Fibroblast of lung (primary cell): Measurements from ENCODE around the gene ZNF425. TPM values are rescaled to one million over a fixed set of nuclear protein-coding genes. Genes with fewer than 3 reads are reported as not detected.

ENCODE experiments used
- DNase-seq, 2 donors: peaks; one replicate each; pipeline versions ENCODE4 v3.0.0 to v3.0.0-alpha.2; 2010; ENCODE audit warnings: low read depth in 2 of 2
- H2AFZ ChIP-seq: 2 replicates; pipeline ENCODE4 v1.5.1; 2012; ENCODE audit warnings: low read length, control low read depth, inconsistent platforms
- H3K27ac ChIP-seq: 2 replicates; pipeline ENCODE4 v1.5.1; 2011; ENCODE audit warnings: low read length, control low read depth; ENCODE audit not compliant: insufficient read depth
- H3K27me3 ChIP-seq: 2 replicates; pipeline ENCODE4 v1.5.1; 2011; ENCODE audit warnings: mild to moderate bottlenecking, low read length; ENCODE audit not compliant: control insufficient read depth, insufficient read depth
- H3K36me3 ChIP-seq: 2 replicates; pipeline ENCODE4 v1.5.1; 2011; ENCODE audit warnings: low read length; ENCODE audit not compliant: control insufficient read depth, insufficient read depth
- H3K4me1 ChIP-seq: 2 replicates; pipeline ENCODE4 v1.5.1; 2011; ENCODE audit warnings: low read length; ENCODE audit not compliant: control insufficient read depth, insufficient read depth; ENCODE audit errors: extremely low read depth
- H3K4me2 ChIP-seq: 2 replicates; pipeline ENCODE4 v1.5.1; 2011; ENCODE audit warnings: low read length, control low read depth; ENCODE audit not compliant: insufficient read depth; ENCODE audit errors: extremely low read depth
- H3K4me3 ChIP-seq, 4 experiments: fragments of 200-600 bp in 1 of 4; sonication (generic) in 1 of 4; replicated peaks in 1 of 4; 2 replicates each; pipeline ENCODE4 v1.5.1; 2011 to 2016; ENCODE audit warnings: low read length in 4 of 4, low read depth in 3 of 4, mild to moderate bottlenecking in 3 of 4, control low read depth in 2 of 4, inconsistent platforms in 1 of 4, mixed read lengths in 1 of 4; ENCODE audit not compliant: insufficient read depth in 1 of 4; ENCODE audit errors: control extremely low read depth in 1 of 4
- H3K79me2 ChIP-seq: 2 replicates; pipeline ENCODE4 v1.5.1; 2012; ENCODE audit warnings: mild to moderate bottlenecking, low read length, inconsistent platforms; ENCODE audit not compliant: control insufficient read depth, insufficient read depth
- H3K9ac ChIP-seq: 2 replicates; pipeline ENCODE4 v1.5.1; 2011; ENCODE audit warnings: mild to moderate bottlenecking, low read length, control low read depth; ENCODE audit not compliant: insufficient read depth
- H3K9me3 ChIP-seq: 2 replicates; pipeline ENCODE4 v1.5.1; 2012; ENCODE audit warnings: low read depth, low read length; ENCODE audit not compliant: control insufficient read depth, insufficient read depth
- H4K20me1 ChIP-seq: 2 replicates; pipeline ENCODE4 v1.5.1; 2011; ENCODE audit warnings: low read length; ENCODE audit not compliant: control insufficient read depth, insufficient read depth; ENCODE audit errors: extremely low read depth
- CTCF ChIP-seq, 2 donors: IDR thresholded peaks in 1 of 2; conservative IDR thresholded peaks in 1 of 2; 1 replicate in 1 of 2; 2 replicates in 1 of 2; pipeline ENCODE4 v1.5.1; 2011 to 2012; ENCODE audit warnings: low read length in 2 of 2, control low read depth in 1 of 2, inconsistent platforms in 1 of 2, low read depth in 1 of 2, mild to moderate bottlenecking in 1 of 2
- EZH2 ChIP-seq: IDR thresholded peaks from 2 replicates; pipeline ENCODE4 v1.5.1; 2012; ENCODE audit warnings: low read length, control low read depth, mild to moderate bottlenecking; ENCODE audit errors: missing control alignments
- polyA plus RNA-seq, 2 donors: library from polyadenylated mRNA; depleted of rRNA in 1 of 2; stranded (reverse) in 1 of 2; unstranded in 1 of 2; fragments of >200 nt; gene quantifications; 2 replicates each; pipeline ENCODE4 v1.2.1, GENCODE V29; 2011 to 2012; ENCODE audit warnings: missing spikeins in 1 of 2
- total RNA-seq: library from RNA; depleted of rRNA; stranded (reverse); fragments of >200 nt; gene quantifications from 2 replicates; pipeline ENCODE4 v1.2.1, GENCODE V29; 2014

The ZNF425 gene
- total and polyA plus RNA-seq, 2 donors (not counting 1 experiment from before 2014, with no cell fraction given): 1.2 to 4.6 TPM

- Histone ChIP-seq H3K4me2 (no peak overlapping the region), H3K36me3 (peaks cover 10% of the 10 kb centered on the region), H2AFZ (no peak overlapping the region)
Observed at GRCh38 chr7:149071182-149071635, 54.9 kb downstream of the ZNF425 start.

GRCh38 chr7:149070372-149071125 is 55.6 kb downstream of the ZNF425 start:
- no peak overlapping the region for H3K9ac ChIP-seq
- H3K9me3 ChIP-seq: no peaks in the 10 kb centered on the region
- H4K20me1 ChIP-seq: no peaks in the 10 kb centered on the region
- H2AFZ ChIP-seq: no peak overlapping the region
- no peak overlapping the region for H3K4me3 ChIP-seq
- H3K27ac ChIP-seq: no peak overlapping the region
- TF ChIP-seq EZH2 (no peak), CTCF (conservative IDR thresholded peaks at IDR 0.05 in 1 of 2, IDR thresholded peaks at IDR 0.05 in 1 of 2; ENCODE audit: low read depth in 1 of 2, low read length in 2 of 2) (no peak)
- H3K79me2 ChIP-seq: no peaks in the 10 kb centered on the region
- no peak overlapping the region for H3K4me2 ChIP-seq
- DNase-seq: no peak
- no peaks in the 10 kb centered on the region for H3K27me3 ChIP-seq
- H3K4me1 ChIP-seq: no peaks in the 10 kb centered on the region
- H3K36me3 ChIP-seq: peaks cover 10% of the 10 kb centered on the region

More at GRCh38 chr7:149071182-149071635, 54.9 kb downstream of the ZNF425 start:
- no peaks in the 10 kb centered on the region for H3K79me2 ChIP-seq
- no peaks in the 10 kb centered on the region for H3K4me1 ChIP-seq
- no peaks in the 10 kb centered on the region for H4K20me1 ChIP-seq
- no peaks in the 10 kb centered on the region for H3K9me3 ChIP-seq
- TF ChIP-seq EZH2 (no peak), CTCF (conservative IDR thresholded peaks at IDR 0.05 in 1 of 2, IDR thresholded peaks at IDR 0.05 in 1 of 2; ENCODE audit: low read depth in 1 of 2, low read length in 2 of 2) (no peak)
- DNase-seq: no peak
- no peak overlapping the region for H3K9ac ChIP-seq
- H3K4me3 ChIP-seq: no peak overlapping the region
- no peak overlapping the region for H3K27ac ChIP-seq
- no peaks in the 10 kb centered on the region for H3K27me3 ChIP-seq

- Histone ChIP-seq H3K27ac (no peak overlapping the region), H4K20me1 (no peaks in the 10 kb centered on the region), H3K9me3 (no peaks in the 10 kb centered on the region), H3K9ac (no peak overlapping the region), H3K4me2 (no peak overlapping the region), H3K4me1 (no peaks in the 10 kb centered on the region), H2AFZ (no peak overlapping the region), H3K27me3 (no peaks in the 10 kb centered on the region), H3K79me2 (no peaks in the 10 kb centered on the region), H3K4me3 (no peak overlapping the region), H3K36me3 (peaks cover 10% of the 10 kb centered on the region)
- no peak for DNase-seq
- TF ChIP-seq CTCF (conservative IDR thresholded peaks at IDR 0.05 in 1 of 2, IDR thresholded peaks at IDR 0.05 in 1 of 2; ENCODE audit: low read depth in 1 of 2, low read length in 2 of 2) (no peak), EZH2 (no peak)
Observed at GRCh38 chr7:149067869-149068268, 58.3 kb downstream of the ZNF425 start.
